ENCODE results near the gene CEP192.

Gene CEP192

DNA sequence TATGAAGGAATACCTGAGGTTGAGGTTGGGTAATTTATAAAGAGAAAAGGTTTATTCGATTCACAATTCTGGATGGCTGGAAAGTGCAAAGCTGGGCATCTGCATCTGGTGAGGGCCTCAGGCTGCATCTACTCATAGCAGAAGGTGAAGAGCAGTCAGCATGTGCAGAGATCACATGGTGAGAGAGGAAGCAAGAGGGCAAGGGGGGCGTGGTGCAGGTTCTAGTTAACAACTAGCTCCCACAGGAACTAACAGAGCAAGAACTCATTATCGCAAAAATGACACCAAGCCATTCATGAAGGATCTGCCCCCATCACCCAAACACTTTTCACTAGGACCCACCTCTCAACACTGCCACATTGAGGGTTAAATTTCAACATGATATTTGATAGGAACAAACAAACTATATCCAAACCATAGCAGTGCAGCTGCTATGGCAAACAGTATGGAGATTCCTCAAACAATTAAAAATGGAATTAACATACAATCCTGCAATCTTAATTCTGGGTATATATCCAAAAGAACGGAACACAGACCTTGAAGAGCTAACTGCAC lies 154.6 kb downstream of the CEP192 start:
- no peak for DNase-seq

DNA sequence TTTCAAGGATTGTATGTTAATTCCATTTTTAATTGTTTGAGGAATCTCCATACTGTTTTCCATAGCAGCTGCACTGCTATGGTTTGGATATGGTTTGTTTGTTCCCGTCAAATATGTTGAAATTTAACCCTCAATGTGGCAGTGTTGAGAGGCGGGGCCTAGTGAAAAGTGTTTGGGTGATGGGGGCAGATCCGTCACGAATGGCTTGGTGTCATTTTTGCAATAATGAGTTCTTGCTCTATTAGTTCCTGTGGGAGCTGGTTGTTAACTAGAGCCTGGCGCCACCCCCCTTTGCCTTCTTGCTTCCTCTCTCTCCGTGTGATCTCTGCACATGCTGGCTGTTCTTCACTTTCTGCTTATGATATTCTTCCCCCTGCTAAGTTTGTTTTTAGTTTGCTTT lies 156.0 kb downstream of the CEP192 start:
- no peak for DNase-seq

DNA sequence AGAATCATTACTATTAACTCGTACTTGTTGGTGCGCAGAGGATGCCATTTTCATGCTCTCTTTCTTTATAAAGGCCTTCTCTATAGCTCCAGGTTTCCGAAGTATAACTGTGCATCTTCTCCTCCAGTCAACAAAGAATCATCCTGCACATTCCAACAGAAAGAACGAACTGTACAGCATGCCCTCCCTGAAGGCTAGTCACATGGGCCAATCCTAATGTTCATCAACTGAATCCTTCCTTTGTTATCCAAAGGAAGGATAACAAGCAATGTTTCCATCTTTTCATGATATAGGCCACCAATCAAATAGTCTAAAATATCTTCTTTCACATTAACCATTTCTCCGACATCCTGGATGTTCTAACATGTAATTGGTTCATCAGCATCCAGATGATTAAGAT lies 160.5 kb downstream of the CEP192 start:
- no peak for DNase-seq

DNA sequence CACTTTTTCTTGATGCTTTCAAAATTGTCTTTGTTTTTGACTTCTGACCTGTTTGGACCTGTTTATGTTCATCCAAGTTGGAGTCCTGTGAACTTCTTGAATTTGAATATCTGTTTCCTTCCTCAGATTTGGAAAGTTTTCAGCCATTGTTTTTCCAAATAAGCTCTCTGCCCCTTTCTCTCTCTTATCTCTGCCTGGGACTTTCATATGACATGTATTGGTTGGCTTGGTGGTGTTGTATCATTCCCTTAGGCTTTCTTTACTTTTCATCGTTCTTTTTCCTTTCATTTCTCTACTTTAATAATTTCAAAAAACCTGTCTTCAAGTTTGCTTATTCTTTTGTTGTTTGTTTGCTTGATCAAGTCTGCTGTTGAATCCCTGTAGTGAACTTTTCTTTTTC lies 167.3 kb downstream of the CEP192 start:
- DNase-seq = no peak

DNA sequence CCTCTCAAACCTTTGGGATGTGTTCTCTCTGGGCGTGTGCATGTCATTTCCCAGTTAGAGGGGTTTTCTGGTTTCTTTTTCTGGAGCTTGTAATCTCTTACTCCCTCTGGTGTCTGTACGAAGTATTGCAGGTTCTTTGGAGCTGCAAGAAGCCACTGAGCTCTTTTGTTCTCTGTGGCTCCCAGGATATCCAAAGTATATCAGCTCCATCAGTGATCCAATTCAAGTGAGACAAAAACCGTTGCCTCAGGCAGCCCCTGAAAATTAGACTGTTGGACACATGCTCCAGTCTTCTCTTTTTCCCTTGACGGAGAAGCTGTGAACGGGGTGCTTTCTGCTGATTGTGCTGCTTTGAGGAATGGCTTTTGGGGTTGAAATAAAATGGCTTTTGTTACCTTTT lies 168.4 kb downstream of the CEP192 start:
- no peak for DNase-seq

DNA sequence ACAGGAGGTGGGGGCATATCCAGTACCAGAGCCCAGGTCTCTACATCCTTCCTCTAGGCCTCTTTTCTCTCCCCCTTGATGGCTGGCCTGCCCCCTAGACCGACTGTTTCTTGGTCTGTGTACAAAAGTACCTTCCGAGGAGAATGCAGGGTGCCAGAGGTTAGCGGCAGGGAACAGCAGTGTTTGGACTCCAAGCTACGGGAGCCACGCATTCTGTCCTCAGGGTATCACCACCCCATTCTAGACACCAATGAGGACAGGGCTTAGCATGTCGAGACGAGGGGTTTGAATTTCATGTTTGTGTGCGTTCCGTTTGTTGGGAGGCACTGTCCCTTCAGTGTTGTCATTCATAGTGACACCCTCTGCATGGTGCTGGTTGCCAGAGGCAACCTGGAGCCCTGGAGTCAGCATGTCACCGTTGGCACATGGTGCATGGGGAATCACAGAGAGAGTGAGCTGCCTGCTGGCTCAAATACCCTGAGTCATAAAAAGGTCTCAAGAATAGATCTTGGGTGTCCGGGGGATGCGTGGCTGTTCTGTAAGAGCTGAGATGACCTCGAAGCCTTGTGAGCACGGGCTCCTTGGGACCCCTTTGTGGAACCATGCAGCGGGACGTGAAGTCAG lies 170.2 kb downstream of the CEP192 start:
- DNase-seq = no peak

DNA sequence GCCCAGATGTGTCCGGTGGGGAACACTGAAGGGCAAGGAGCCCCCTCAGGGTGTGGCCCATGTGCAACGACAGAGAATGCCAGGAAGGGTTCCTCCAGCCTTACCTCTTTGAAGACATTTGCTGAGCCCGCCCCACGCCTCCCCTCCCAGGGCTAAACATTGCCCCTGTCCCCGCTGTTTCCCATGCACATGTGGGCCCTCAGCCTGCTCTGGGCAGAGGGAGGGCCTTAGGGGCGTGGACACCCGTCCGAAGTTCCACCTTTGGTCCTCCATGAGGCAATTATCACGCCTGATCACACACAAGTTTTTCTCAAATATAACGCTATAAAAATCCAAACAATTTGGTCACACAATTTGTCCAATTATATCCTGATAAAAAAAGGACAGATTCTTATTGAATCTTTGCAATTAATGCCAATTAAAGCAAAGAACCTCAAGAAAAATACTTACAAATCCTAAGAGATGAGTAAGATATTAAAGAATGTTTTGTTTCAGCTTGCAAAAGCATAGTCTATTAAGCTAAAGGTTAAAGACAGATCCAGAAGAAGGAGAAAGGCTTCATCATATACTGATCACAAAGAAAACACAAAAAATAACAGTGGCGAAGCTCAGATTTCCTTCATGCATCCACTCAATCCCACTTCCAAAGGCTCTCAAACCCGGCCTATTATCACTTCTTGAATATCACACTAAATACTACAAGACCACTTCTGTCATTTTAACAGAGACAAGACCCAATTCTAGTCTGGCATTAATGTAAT lies 172.2 kb downstream of the CEP192 start:
- no peak for DNase-seq

DNA sequence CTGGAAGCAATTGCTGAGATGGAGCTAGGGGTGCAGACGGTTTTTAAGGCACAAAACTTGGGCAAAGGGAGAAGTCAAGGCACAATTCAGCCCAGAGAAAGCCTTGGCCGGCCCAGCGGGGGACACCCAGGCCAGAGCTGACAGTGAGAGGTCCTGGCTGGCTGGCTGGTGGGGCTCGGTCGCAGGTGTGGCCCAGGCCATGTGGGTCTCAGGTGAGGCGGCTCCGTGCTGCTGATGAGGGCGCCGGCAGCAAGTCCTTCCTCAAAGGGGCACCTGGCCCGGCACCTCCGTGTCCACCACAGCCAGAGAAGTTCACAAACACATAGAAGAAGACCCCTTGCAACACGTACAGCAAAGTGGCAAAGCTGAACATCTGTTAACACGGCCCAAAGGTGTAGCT lies 173.2 kb downstream of the CEP192 start:
- no peak for DNase-seq

DNA sequence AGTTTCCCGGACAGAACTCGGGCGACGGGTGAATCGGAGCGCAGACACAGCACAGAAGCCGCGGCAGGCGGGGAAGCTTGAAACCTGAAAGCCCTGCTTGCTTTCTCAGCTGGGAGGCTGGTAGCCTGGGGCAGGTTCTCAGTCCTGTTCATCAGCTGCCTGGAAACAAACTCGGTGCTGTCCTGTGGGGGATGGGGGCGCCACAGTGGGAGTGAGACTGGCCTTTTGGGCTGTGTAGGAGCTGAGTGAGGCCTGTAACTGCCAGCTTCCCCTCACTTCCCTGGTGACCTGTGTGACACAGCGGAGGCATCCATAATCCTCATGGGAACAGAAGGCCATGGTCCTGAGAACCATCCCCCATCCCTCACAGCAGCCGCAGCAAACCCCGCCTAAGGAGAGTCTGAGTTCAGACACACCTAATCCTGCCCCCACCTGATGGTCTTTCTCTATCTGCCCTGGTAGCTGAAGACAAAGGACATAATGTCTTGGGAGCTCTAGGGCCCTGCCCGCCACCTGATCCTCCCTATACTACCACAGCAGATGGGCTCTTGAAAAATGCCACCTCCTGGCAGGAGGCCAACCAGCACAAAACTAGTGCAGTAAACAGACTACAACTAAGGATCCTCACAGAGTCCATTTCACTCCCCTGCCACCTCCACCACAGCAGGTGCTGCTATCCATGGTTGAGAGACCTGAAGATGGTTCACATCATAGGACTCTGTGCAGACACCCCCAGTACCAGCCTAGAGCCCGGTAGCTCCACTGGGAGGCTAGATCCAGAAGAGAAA lies 174.7 kb downstream of the CEP192 start:
- DNase-seq = no peak

DNA sequence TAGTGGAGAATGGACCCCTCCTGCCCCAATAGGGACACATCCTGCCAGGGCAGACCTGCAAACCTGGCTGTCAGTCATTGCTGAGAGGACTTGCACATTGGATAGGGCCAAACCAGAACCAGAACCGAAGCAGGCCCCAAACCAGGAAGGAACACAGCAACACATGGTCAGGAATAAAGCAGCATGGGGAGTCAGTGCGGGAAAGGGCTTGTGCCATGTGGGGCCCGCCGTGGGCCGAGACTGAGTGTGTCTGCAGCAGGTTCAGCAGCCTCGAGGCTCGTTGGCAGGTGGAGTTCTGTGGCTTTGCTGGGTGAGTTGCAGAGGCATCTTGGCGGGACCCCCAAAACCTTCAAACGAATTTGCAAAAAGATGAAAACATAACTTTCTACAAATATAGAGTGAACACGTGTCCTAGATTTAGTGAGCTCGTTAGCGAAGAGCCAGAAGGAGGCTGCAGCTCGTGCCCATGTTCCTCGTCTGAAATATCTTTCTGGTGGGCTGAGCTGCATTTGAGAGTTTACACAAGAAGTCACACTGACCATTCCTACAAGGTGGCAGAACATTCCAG lies 182.5 kb downstream of the CEP192 start:
- DNase-seq = no peak
